ENCODE results near the gene SPNS3.

DNA sequence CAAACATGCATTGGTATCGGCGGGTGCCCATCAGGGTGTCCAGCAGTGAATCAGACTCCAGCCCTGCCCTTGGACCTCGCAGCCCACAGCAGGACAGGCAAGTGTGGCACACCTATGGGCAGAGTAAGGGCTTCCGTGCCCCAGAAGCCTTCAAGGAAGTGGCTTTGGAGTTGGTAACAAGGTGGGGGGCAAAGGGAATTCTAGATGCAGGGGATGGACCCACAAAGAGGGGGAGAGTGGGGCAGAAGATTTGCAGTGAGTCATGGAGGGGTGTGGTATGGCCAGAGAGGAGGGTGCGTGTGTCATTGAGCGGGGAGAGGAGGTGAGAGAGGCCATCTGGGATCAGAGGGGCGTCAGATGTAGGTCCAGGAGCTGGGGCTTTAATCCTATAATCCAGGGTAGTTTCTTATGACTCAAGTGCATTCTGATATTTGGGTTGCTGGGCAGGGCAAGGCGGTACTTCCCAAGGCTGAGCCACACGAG, 56.4 kb downstream of the SPNS3 start:
- TF ChIP-seq, protein P1, sequence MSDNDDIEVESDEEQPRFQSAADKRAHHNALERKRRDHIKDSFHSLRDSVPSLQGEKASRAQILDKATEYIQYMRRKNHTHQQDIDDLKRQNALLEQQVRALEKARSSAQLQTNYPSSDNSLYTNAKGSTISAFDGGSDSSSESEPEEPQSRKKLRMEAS (IDR thresholded peaks at IDR 0.05): no peak
- TF ChIP-seq RAD21 (conservative IDR thresholded peaks at IDR 0.05 in 1 of 2, IDR thresholded peaks at IDR 0.05 in 1 of 2): no peak
- TF ChIP-seq RFX5 (IDR thresholded peaks at IDR 0.05): no peak
- TF ChIP-seq EP300 (IDR thresholded peaks at IDR 0.05): no peak
- no peak for TF ChIP-seq TP53 (CRISPR knock-in tag; IDR thresholded peaks at IDR 0.05)

Measured in A549 (cell line).